ENCODE data around the gene OR2L3. TPM values are rescaled to one million over a fixed set of nuclear protein-coding genes. Genes with fewer than 3 reads are reported as not detected.
"Not testable (repeated sequence)": the region's sequence is repeated elsewhere in the genome, so short reads cannot be mapped to it uniquely, and the experiment has no call there.

Gene OR2L3
- total RNA-seq, 1 donor from 2014 or later, result not detected

- no peaks in the 10 kb centered on the region for H3K4me1 Mint-ChIP-seq (ENCODE audit: low read depth)
- H3K4me3 Mint-ChIP-seq (ENCODE audit: unreplicated experiment), result no peak overlapping the region
- H3K36me3 Mint-ChIP-seq (ENCODE audit: low read depth), result no peaks in the 10 kb centered on the region
- TF ChIP-seq, protein P1, sequence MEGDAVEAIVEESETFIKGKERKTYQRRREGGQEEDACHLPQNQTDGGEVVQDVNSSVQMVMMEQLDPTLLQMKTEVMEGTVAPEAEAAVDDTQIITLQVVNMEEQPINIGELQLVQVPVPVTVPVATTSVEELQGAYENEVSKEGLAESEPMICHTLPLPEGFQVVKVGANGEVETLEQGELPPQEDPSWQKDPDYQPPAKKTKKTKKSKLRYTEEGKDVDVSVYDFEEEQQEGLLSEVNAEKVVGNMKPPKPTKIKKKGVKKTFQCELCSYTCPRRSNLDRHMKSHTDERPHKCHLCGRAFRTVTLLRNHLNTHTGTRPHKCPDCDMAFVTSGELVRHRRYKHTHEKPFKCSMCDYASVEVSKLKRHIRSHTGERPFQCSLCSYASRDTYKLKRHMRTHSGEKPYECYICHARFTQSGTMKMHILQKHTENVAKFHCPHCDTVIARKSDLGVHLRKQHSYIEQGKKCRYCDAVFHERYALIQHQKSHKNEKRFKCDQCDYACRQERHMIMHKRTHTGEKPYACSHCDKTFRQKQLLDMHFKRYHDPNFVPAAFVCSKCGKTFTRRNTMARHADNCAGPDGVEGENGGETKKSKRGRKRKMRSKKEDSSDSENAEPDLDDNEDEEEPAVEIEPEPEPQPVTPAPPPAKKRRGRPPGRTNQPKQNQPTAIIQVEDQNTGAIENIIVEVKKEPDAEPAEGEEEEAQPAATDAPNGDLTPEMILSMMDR (IDR thresholded peaks at IDR 0.05), result no peak
- H3K9me3 Mint-ChIP-seq (ENCODE audit: low read depth), result peaks cover 54% of the 10 kb centered on the region
- DNase-seq (ENCODE audit: low spot score), result no peak
- H3K27me3 Mint-ChIP-seq (ENCODE audit: low read depth), result no peaks in the 10 kb centered on the region
- no peak overlapping the region for H3K27ac Mint-ChIP-seq (ENCODE audit: unreplicated experiment)
Observed at GRCh38 chr1:248054671-248055070, 8.0 kb downstream of the OR2L3 start.

DNA sequence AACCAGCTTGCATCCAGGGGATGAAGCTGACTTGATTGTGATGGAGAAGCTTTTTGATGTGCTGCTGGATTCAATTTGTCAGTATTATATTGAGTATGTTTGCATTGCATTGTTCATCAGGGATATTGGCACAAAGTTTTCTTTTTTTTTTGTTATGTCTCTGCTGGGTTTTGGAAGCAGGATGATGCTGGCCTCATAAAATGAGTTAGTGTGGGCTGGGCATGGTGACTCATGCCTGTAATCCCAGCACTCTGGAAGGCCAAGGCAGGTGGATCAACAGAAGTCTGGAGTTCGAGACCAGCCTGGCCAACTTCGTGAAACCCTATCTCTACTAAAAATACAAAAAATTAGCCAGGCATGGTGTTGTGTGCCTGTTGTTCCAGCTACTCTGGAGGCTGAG is 8.6 kb downstream of the OR2L3 start:
- Mint-ChIP-seq H3K4me1 (ENCODE audit: low read depth) (no peaks in the 10 kb centered on the region), H3K9me3 (ENCODE audit: low read depth) (peaks cover 53% of the 10 kb centered on the region), H3K36me3 (ENCODE audit: low read depth) (no peaks in the 10 kb centered on the region), H3K27ac (ENCODE audit: unreplicated experiment) (no peak overlapping the region), H3K27me3 (ENCODE audit: low read depth) (no peaks in the 10 kb centered on the region), H3K4me3 (ENCODE audit: unreplicated experiment) (no peak overlapping the region)
- no peak for DNase-seq (ENCODE audit: low spot score)
- TF ChIP-seq, protein P1 (IDR thresholded peaks at IDR 0.05), result no peak

GRCh38 chr1:248065071-248065470 is 18.4 kb downstream of the OR2L3 start:
- DNase-seq (ENCODE audit: low spot score), result no peak
- no peaks in the 10 kb centered on the region for H3K36me3 Mint-ChIP-seq (ENCODE audit: low read depth)
- TF ChIP-seq, protein P1 (IDR thresholded peaks at IDR 0.05), result no peak
- no peaks in the 10 kb centered on the region for H3K27me3 Mint-ChIP-seq (ENCODE audit: low read depth)
- no peak overlapping the region for H3K27ac Mint-ChIP-seq (ENCODE audit: unreplicated experiment)
- no peak overlapping the region for H3K4me3 Mint-ChIP-seq (ENCODE audit: unreplicated experiment)
- H3K9me3 Mint-ChIP-seq (ENCODE audit: low read depth), result peaks cover 50% of the 10 kb centered on the region
- no peaks in the 10 kb centered on the region for H3K4me1 Mint-ChIP-seq (ENCODE audit: low read depth)

DNA sequence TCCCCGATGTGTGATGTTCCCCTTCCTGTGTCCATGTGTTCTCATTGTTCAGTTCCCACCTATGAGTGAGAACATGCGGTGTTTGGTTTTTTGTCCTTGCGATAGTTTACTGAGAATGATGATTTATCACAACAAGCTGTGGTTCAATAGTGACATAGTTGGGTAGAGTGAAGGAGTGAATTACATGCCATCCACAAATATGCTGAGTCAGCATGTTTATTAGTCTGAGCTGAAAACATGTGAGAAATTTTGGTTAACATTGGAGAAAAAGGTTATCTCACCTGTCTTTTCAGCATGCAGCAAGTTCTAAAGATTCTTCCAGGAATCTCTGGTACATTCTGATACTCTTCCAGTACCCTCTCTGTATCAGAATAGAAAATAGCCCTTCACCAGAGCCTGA is 19.0 kb downstream of the OR2L3 start:
- TF ChIP-seq, protein P1 (IDR thresholded peaks at IDR 0.05), result no peak
- no peaks in the 10 kb centered on the region for H3K4me1 Mint-ChIP-seq (ENCODE audit: low read depth)
- H3K36me3 Mint-ChIP-seq (ENCODE audit: low read depth), result no peaks in the 10 kb centered on the region
- peaks cover 51% of the 10 kb centered on the region for H3K9me3 Mint-ChIP-seq (ENCODE audit: low read depth)
- no peak for DNase-seq (ENCODE audit: low spot score)
- H3K4me3 Mint-ChIP-seq (ENCODE audit: unreplicated experiment), result no peak overlapping the region
- H3K27ac Mint-ChIP-seq (ENCODE audit: unreplicated experiment), result no peak overlapping the region
- no peaks in the 10 kb centered on the region for H3K27me3 Mint-ChIP-seq (ENCODE audit: low read depth)

- DNase-seq (ENCODE audit: low spot score); H3K4me1 Mint-ChIP-seq (ENCODE audit: low read depth); H3K27ac Mint-ChIP-seq (ENCODE audit: unreplicated experiment); H3K36me3 Mint-ChIP-seq (ENCODE audit: low read depth); H3K4me3 Mint-ChIP-seq (ENCODE audit: unreplicated experiment); H3K27me3 Mint-ChIP-seq (ENCODE audit: low read depth): not testable (repeated sequence)
- H3K9me3 Mint-ChIP-seq (ENCODE audit: low read depth), result peaks cover 27% of the 10 kb centered on the region
Observed at GRCh38 chr1:248083864-248084263, 37.2 kb downstream of the OR2L3 start.

GRCh38 chr1:248094884-248095283 is 48.2 kb downstream of the OR2L3 start, which contains the start of gene OR2L13:
TSS of gene OR2L13 (plus strand) at chr1:248095184. CDS start at chr1:248099376, 4,192 bp downstream.
- TF ChIP-seq, protein P1 (IDR thresholded peaks at IDR 0.05), result no peak
- H3K27me3 Mint-ChIP-seq (ENCODE audit: low read depth), result no peaks in the 10 kb centered on the region
- DNase-seq (ENCODE audit: low spot score), result no peak
- H3K27ac Mint-ChIP-seq (ENCODE audit: unreplicated experiment), result no peak within 1 kb of the TSS
- peaks cover 70% of the 10 kb centered on the region for H3K9me3 Mint-ChIP-seq (ENCODE audit: low read depth)
- H3K4me1 Mint-ChIP-seq (ENCODE audit: low read depth), result no peaks in the 10 kb centered on the region
- no peaks in the 10 kb centered on the region for H3K36me3 Mint-ChIP-seq (ENCODE audit: low read depth)
- no peak within 1 kb of the TSS for H3K4me3 Mint-ChIP-seq (ENCODE audit: unreplicated experiment)

All from chondrocyte (in vitro differentiated cells).